H1 (cell line): ENCODE measurements around the gene FBN1. TPM values are rescaled to one million over a fixed set of nuclear protein-coding genes. Genes with fewer than 3 reads are reported as not detected.

Experiments used
- EZH2 ChIP-seq: fragments of 200-600 bp; sonication (generic); IDR thresholded peaks from 2 replicates; pipeline ENCODE4 v1.7.1; 2012; ENCODE audit warnings: low read depth, mild to moderate bottlenecking, moderate library complexity, low read length, inconsistent platforms; ENCODE audit not compliant: severe bottlenecking
- KDM1A ChIP-seq: fragments of 200-600, 300-600 bp; sonication (generic); IDR thresholded peaks from 2 replicates; pipeline ENCODE4 v1.7.1; 2016; ENCODE audit warnings: mild to moderate bottlenecking, low read length, borderline replicate concordance
- polyA plus RNA-seq, 7 experiments: library from polyadenylated mRNA; depleted of rRNA in 3 of 7; stranded (reverse) in 5 of 7; unstranded in 2 of 7; fragments of >200 nt in 5 of 7; fragments of 200-250 nt in 2 of 7; gene quantifications; 1 replicate in 5 of 7; 2 replicates in 1 of 7; 4 replicates in 1 of 7; pipeline versions ENCODE4 v1.2.1 to v1.2.3, GENCODE V29; 2011 to 2013; ENCODE audit warnings: missing spikeins in 2 of 7, mixed read lengths in 2 of 7
- total RNA-seq: library from RNA; stranded (reverse); fragmentation: NEBNext Ultra II Directional; extraction: Animal tissue kit (Norgen Biotek cat#: 25700); gene quantifications from 2 replicates; pipeline ENCODE4 v1.2.1, GENCODE V29; 2021

Gene FBN1
- total and polyA plus RNA-seq, 2 of the 8 experiments (the other 6 are each of a cell fraction or from before 2014, with no cell fraction given) = 3.0 to 4.0 TPM

DNA sequence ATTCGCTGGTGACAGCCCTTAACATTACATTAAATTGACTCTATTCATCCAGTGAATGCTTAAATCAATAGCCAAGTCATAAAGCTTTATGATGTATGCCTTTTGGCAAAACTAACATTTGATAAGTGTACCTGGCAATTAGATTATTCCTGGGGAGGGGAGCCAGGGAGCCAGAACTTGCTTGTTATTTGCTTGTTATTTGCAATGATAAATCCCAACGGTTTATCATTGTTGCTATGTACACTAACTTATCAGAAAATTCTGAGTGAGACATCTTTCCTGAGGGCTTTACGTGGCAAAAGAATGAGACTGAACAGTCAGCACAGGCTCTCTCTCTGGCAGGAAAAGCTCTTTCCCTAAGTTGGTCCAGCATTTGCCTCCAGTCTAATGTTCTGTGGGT, 35.8 kb upstream of the FBN1 start (continued):
- no peak for TF ChIP-seq EZH2
- TF ChIP-seq KDM1A = no peak
- TF ChIP-seq, all 59 proteins: peak for 0
